Stimulated activated CD4-positive, alpha-beta T cell treated with anti-CD3 and anti-CD28 coated beads, Interleukin-12 subunit alpha, Interleukin-12 subunit beta, amount 100 ng/mL, for 4 hours (primary cell): ENCODE measurements around the gene SCYL2.
"Not testable (repeated sequence)": the region's sequence is repeated elsewhere in the genome, so short reads cannot be mapped to it uniquely, and the experiment has no call there.

Source experiments
- DNase-seq: peaks from one replicate; pipeline ENCODE4 v3.0.0-alpha.2; 2020

The SCYL2 gene

DNA sequence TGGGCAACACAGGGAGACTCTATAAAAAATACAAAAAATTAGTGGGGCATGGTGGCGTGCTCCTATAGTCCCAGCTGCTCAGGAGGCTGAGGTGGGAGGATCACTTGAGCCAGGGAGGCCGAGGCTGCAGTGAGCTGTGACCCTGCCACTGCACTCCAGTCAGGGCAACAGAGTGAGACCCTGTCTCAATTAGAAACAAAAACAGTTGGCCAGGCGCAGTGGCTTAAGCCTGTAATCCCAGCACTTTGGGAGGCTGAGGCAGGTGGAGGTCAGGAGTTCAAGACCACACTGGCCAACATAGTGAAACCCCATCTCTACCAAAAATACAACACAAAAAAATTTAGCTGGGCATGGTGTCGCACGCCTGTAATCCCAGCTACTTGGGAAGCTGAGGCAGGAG is 1.9 kb upstream of the SCYL2 start:
- not testable (repeated sequence) for DNase-seq

DNA sequence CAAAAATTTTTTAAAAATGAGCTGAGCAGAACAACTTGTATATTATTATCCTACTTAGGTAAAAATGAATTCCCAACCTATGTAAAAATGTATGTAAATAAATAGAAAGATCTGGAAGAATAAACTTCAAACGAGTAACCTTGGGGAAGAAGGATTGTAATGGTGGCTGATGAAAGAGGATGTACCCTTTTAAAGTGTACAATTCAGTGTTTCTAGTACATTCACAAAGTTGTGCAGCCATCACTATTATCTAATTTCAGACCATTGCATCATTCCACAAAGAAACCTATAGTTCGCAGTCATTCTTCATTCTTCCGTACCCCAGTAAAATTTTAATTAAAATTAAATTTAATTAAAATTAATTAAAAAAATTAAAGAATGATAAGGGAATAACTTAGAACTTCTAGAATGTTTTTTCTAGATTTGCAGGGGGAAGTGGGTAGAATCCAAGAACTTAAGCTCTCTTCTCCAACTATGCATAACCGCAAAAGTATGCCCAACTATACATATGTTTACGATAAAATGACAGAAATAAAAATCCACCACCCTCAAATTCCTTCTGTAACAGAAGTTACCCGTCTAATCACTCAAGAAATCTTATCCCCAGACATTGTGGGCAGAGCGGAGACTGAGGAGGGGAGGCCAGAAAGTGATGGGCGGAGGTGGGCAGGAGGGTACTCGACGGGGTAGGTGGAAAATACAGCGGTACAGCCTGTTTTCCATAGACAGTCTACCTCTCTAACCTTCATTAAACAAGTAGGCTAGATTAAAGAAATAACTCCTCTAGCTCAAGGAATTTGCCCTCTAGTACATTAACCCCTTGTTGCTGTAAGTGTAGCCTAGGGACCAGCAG is 1.0 kb upstream of the SCYL2 start:
- no peak for DNase-seq

- DNase-seq: peak; percentile 97
Observed at GRCh38 chr12:100266585-100266834, 467 bp upstream of the SCYL2 start.

DNA sequence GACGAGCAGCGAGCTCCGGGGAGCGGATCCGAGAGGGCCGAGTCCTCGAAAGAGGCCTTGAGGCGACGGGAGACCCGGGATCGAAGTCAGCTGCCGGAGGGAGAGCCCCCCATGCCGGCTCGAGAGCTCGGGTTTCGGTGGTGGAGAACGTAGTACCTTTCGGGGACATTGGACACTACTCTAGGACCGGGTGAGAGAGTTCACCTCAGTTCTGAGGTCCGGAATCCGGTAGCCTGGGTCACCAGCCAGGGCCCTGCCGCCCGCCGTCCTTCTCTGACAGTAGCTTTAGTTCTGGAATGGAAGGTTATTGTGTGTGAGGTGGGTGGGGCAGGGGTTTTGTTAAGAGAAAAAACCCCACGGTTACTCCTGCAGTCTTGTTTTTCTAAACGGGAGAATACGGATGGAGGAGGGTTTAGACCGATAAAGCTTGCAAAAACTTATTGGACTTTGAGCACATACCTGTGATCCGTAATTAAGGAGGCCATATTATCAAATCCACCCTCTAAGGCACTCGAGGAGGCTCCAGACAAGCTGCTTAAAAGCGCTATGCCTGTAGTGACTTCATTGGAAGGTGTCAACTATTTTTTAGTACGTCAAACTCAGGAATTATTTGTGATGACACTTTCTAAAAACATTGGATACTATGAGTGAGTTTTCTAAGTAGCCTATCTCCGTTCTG is 765 bp downstream of the SCYL2 start:
- DNase-seq: peak; percentile 8

GRCh38 chr12:100268835-100269564 is 2.0 kb downstream of the SCYL2 start:
- no peak for DNase-seq

DNA sequence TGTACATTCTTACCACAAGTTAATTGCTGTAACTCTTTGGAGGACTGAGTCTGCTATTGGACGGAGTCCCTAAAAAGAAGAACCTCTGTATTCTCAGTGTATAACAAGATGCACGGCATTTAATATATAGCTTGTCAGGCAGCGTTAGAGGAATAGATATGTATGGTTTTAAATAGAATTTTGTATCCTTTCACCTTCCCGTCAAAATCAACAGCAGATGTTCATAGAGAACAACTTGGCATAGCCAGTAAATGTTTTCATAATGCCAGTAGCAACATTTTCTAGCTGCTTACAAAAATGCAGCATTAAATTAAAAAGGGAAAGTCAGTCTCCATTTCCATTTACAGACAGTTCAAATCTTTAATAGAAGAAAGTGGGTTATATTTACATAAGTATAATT is 6.8 kb downstream of the SCYL2 start:
- no peak for DNase-seq

DNA sequence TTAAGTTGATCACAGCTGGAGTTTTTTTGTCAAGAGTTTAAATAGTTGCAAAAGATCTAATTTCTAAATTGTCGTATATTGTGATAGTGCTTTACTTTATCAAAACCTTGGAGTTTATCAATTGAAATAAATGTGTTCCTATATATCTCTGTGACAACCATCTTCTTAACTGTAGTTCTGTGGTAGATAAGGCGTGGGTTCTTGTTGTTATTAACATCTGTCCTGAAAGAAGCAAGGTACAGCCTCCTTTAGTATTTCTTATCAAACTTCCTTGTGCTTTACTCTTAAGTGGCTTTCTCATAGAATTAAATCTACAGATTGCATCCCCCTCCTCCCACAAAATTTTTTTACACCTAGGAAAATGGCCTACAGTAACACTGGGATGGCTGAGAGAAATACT is 7.3 kb downstream of the SCYL2 start:
- no peak for DNase-seq

- DNase-seq: no peak
Observed at GRCh38 chr12:100279159-100279558, 12.2 kb downstream of the SCYL2 start.

DNA sequence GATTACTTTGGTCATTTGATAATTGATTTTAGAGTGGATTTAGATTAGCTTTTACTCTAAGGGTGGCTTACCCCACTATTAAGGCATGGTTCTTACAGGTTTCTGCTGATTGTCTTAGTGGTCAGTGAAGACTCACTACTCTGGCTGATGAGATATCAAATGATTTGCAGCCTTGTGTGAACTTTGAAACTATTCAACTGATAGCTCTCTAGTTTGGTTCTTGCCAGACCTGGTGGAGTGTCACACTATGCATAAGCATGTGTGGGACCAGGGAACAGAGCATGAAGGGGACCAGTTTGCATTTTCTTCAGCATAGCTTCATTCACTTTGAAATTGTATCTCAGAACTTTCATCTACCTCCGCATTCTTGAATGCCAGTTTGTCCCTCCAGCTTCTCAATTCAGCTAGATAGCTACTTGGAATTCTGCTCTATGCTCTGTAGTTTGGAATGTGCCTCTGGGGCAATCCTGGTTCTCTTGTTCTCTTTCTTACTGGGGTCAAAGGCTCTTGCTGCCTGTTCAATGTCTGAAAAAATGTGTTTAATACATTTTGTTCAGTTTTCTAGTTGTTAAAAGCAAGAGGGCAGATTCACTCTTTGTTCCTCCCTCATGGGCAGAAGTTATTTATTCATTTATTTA is 12.7 kb downstream of the SCYL2 start:
- no peak for DNase-seq

DNA sequence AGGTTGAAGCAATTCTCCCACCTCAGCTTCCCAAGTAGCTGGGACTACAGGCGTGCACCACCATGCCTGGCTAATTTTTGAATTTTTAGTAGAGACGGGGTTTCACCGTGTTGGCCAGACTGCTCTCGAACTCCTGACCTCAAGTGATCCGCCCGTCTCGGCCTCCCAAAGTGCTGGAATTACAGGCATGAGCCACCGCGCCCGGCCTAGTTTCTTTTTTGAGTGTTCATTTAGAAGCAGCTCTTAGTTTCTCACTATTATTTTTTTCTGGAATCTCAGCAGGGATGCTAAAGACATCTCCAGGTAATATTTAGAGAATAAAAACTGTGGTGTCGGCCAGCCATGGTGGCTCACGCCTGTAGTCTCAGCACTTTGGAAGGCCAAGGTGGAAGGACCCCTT is 17.6 kb downstream of the SCYL2 start:
- not testable (repeated sequence) for DNase-seq

- no peak for DNase-seq
Observed at GRCh38 chr12:100289038-100289437, 22.1 kb downstream of the SCYL2 start.

GRCh38 chr12:100290016-100290415 is 23.0 kb downstream of the SCYL2 start:
- no peak for DNase-seq

DNA sequence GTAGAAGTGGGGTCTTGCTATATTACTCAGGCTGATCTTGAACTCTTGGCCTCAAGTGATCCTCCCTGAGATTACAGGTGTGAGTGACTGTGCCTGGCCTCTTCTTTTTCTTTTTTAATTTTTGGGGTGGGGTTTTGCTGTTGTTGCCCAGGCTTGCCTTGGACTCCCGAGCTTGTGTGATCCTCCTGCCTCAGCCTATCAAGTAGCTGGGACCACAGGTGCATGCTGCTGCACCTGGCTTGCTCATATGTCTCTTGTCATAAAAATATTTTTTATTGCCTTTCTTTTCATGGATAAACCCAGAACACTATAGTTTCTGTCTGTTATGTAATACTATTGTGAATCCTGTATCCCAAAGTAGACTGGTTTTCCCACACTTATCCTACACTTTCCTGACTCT is 26.0 kb downstream of the SCYL2 start:
- DNase-seq: no peak

DNA sequence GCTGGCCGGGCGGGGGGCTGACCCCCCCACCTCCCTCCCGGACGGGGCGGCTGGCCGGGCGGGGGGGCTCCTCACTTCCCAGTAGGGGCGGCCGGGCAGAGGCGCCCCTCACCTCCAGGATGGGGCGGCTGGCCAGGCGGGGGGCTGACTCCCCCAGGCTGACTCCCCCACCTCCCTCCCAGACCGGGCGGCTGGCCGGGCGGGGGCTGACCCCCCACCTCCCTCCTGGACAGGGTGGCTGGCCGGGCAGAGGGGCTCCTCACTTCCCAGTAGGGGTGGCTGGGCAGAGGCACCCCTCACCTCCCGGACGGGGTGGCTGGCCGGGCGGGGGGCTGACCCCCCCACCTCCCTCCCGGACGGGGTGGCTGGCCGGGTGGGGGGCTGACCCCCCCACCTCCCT is 27.4 kb downstream of the SCYL2 start:
- DNase-seq: not testable (repeated sequence)

GRCh38 chr12:100295764-100296555 is 29.0 kb downstream of the SCYL2 start:
- DNase-seq: no peak

DNA sequence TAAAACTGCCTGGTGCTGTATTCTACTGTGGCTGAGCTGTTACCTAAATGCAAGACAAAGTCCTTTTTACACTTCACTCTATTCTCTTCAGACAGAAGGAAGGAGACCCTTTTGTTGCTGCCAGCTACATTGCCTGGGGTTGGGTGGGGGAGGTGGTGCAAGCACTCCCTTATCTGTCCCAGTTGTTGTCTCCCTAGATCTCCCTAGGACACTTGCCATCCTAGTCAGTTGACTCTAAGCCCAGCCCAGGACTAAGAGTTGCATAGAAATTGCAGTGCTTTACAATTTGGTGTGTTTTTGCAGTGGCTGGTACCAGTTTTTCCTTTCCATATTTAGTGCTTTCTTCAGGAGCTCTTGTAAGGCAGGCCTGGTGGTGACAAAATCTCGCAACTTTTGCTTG is 35.1 kb downstream of the SCYL2 start:
- DNase-seq: no peak

DNA sequence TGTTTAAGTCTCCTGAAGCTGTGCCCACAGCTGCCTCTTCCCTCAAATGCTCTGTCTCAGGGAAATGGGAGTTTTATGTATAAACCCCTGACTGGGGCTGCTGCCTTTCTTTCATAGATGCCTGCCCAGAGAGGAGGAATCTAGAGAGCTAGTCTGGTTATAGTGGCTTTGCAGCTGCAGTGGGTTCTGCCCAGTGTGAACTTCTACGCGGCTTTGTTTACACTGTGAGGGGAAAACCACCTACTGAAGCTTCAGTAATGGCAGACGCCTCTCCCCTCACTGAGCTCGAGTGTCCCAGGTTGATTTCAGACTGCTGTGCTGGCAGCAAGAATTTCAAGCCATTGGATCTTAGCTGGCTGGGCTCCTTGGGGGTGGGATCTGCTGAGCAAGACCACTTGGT is 36.9 kb downstream of the SCYL2 start:
- DNase-seq: no peak

DNA sequence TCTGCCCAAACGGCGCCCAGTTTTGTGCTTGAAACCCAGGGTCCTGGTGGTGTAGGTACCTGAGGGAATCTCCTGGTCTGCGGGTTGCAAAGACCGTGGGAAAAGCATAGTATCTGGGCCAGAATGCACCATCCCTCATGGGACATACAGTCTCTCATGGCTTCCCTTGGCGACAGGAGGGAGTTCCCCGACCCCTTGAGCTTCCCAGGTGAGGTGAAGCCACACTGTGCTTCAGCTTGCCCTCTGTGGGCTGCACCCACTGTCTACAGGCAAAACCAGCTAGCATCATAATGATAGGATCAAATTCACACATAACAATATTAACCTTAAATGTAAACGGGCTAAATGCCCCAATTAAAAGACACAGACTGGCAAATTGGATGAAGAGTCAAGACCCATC is 37.4 kb downstream of the SCYL2 start:
- not testable (repeated sequence) for DNase-seq

- DNase-seq: not testable (repeated sequence)
Observed at GRCh38 chr12:100308138-100308537, 41.2 kb downstream of the SCYL2 start.

GRCh38 chr12:100311317-100311716 is 44.3 kb downstream of the SCYL2 start:
- DNase-seq: no peak

- no peak for DNase-seq
Observed at GRCh38 chr12:100317371-100317770, 50.4 kb downstream of the SCYL2 start.

DNA sequence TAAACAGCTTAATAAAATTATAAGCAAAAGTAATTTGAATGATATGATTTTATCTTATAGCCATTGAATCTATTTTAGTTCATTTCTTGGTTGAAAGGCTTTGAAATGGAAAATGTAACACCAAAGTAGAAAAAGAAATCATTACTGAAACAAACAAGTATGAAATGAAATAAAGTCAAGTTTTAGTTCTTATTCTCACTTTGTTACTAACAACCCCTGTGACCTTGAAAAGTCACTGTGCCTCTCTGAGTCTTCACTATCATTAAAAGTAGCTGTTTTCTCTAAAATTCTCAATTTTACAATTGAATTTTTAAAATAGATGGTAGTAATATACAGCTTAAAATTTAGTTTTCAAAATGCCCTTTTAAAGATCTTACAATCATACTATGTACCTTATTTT is 57.5 kb downstream of the SCYL2 start:
- no peak for DNase-seq

DNA sequence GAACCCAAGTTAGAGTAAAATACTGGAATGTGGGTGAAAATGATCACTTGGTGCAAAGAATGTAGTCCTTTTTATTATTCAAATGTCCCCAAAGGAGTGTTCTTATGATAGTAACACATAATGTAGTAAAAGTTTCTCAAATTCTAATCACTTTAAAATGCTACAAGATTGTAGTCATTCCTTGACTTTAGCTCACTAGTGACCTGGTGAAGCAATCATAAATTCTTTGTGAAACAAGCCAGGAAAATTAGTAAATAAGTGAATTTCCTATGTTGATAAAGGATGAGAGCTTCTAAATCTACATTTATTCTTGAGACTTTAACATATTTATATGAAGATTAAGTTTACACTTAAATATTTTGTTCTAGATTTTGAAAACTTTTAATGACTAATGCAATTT is 59.2 kb downstream of the SCYL2 start:
- DNase-seq: no peak
